OCI-LY7 (cell line): ENCODE results near the gene TASP1. TPM values are rescaled to one million over a fixed set of nuclear protein-coding genes. Genes with fewer than 3 reads are reported as not detected.
"Not testable (repeated sequence)": the region's sequence is repeated elsewhere in the genome, so short reads cannot be mapped to it uniquely, and the experiment has no call there.

Experiments used
- BruUV-seq: library from RNA; stranded (reverse); fragments of 400-500 nt; replicated peaks from 2 replicates; lab custom pipeline; 2021; lab: Mats Ljungman, UMichigan
- CTCF ChIA-PET: fragments of 300-600 bp; sonication (Branson Sonifier 250); formaldehyde crosslinking; loops from one replicate; lab custom pipeline; 2022; ENCODE audit warnings: antibody characterized with exemption; ENCODE audit not compliant: unreplicated experiment; lab: Charles Lee
- POLR2A ChIA-PET: fragments of 300-600 bp; sonication (Branson Sonifier 250); formaldehyde crosslinking; loops from one replicate; lab custom pipeline; 2022; ENCODE audit warnings: antibody characterized with exemption; lab: Charles Lee
- DNase-seq: peaks from one replicate; pipeline ENCODE4 v3.0.0-alpha.2; 2015; ENCODE audit warnings: low spot score
- H2AFZ ChIP-seq: fragments of 200-600 bp; sonication (generic), shearing (Covaris generic); 2 replicates; pipeline ENCODE4 v1.6.1; 2014; ENCODE audit warnings: mild to moderate bottlenecking, antibody characterized with exemption, low read length, moderate library complexity
- H3K27ac ChIP-seq: fragments of 200-600 bp; sonication (generic); 2 replicates; pipeline ENCODE4 v1.5.1; 2014; ENCODE audit warnings: mixed run types, low read depth, mild to moderate bottlenecking, moderate library complexity, low read length, inconsistent platforms; ENCODE audit not compliant: poor library complexity, severe bottlenecking
- H3K36me3 ChIP-seq: fragments of 200-600 bp; sonication (generic); 2 replicates; pipeline ENCODE4 v1.6.1; 2014; ENCODE audit warnings: mild to moderate bottlenecking, antibody characterized with exemption, low read length, moderate library complexity, mixed read lengths; ENCODE audit not compliant: insufficient read depth
- H3K4me1 ChIP-seq: fragments of 200-600 bp; sonication (generic); 2 replicates; pipeline ENCODE4 v1.5.1; 2014; ENCODE audit warnings: mild to moderate bottlenecking, low read length; ENCODE audit not compliant: insufficient read depth, poor library complexity, severe bottlenecking
- H3K4me2 ChIP-seq: fragments of 200-600 bp; sonication (generic); 2 replicates; pipeline ENCODE4 v1.6.1; 2014; ENCODE audit warnings: mild to moderate bottlenecking, low read length
- H3K4me3 ChIP-seq: fragments of 200-600 bp; sonication (generic); 2 replicates; pipeline ENCODE4 v1.5.1; 2014; ENCODE audit warnings: mild to moderate bottlenecking, low read depth, low read length; ENCODE audit not compliant: poor library complexity, severe bottlenecking
- H3K79me2 ChIP-seq: fragments of 200-600 bp; sonication (generic); 2 replicates; pipeline ENCODE4 v1.6.1; 2016; ENCODE audit warnings: low read depth, mild to moderate bottlenecking, low read length, moderate library complexity, mixed read lengths; ENCODE audit not compliant: insufficient read depth
- H3K9me2 ChIP-seq: fragments of 200-600 bp; sonication (generic); 2 replicates; pipeline ENCODE4 v1.6.1; 2016; ENCODE audit warnings: mild to moderate bottlenecking, low read length, mixed read lengths; ENCODE audit not compliant: insufficient read depth
- H3K9me3 ChIP-seq: fragments of 200-600 bp; sonication (generic); 2 replicates; pipeline ENCODE4 v1.6.1; 2014; ENCODE audit warnings: mild to moderate bottlenecking, mixed run types, low read length, mixed read lengths
- H4K20me1 ChIP-seq: fragments of 200-600 bp; sonication (generic); 2 replicates; pipeline ENCODE4 v1.6.1; 2014; ENCODE audit warnings: mild to moderate bottlenecking, antibody characterized with exemption, low read length, moderate library complexity, mixed read lengths; ENCODE audit not compliant: insufficient read depth
- EZH2phosphoT487 ChIP-seq: fragments of 200-600 bp; sonication (generic); IDR thresholded peaks from 2 replicates; pipeline ENCODE4 v1.6.1; 2018; ENCODE audit warnings: low read depth, borderline replicate concordance, mild to moderate bottlenecking, mixed run types, antibody characterized with exemption, low read length, moderate library complexity, mixed read lengths
- intact Hi-C: fragments of 100-400 bp; cut with micrococcal nuclease; formaldehyde crosslinking; loops from one replicate; pipeline ENCODE4 v1.10.0; 2022; ENCODE audit not compliant: unreplicated experiment
- total RNA-seq, 2 experiments: library from RNA; depleted of rRNA in 1 of 2; stranded (reverse); fragments of >200 nt in 1 of 2; shearing (Covaris generic) in 1 of 2; gene quantifications; 2 replicates each; pipeline ENCODE4 v1.2.3, GENCODE V29; 2014 to 2022
- TF ChIP-seq, protein P1 (sequence below): fragments of 200-600 bp; sonication (generic); conservative IDR thresholded peaks from 2 replicates; pipeline ENCODE4 v1.5.1; 2014; ENCODE audit warnings: mild to moderate bottlenecking, antibody characterized with exemption, low read length, moderate library complexity, mixed read lengths

TASP1 gene
- total RNA-seq, 2 experiments from 2014 or later, result 12.9 to 15.5 TPM

DNA sequence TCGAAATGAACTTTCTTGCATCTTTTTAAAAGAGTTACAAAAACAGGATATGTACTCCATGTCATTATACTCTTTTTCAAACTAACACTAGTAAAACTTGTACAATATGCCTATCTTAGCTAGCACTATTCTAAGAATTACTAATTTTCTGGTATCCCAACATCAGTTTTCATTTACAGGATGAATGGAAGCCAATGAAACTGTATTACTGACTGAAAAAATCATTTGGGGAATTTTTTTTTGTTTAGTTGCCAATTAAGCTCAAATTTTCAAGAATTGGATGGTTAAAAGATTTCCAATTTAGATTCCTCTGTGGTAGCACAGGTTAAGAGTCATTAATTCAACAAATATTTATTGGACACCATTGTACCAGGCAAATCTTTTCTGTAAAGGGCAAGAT, 30.7 kb downstream of the TASP1 start:
- CTCF ChIA-PET, result no interaction called here
- no peaks in the 10 kb centered on the region for H3K4me1 ChIP-seq
- TF ChIP-seq EZH2phosphoT487, result no peak
- TF ChIP-seq, protein P1, sequence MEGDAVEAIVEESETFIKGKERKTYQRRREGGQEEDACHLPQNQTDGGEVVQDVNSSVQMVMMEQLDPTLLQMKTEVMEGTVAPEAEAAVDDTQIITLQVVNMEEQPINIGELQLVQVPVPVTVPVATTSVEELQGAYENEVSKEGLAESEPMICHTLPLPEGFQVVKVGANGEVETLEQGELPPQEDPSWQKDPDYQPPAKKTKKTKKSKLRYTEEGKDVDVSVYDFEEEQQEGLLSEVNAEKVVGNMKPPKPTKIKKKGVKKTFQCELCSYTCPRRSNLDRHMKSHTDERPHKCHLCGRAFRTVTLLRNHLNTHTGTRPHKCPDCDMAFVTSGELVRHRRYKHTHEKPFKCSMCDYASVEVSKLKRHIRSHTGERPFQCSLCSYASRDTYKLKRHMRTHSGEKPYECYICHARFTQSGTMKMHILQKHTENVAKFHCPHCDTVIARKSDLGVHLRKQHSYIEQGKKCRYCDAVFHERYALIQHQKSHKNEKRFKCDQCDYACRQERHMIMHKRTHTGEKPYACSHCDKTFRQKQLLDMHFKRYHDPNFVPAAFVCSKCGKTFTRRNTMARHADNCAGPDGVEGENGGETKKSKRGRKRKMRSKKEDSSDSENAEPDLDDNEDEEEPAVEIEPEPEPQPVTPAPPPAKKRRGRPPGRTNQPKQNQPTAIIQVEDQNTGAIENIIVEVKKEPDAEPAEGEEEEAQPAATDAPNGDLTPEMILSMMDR, result no peak
- H3K9me3 ChIP-seq, result no peaks in the 10 kb centered on the region
- H3K27ac ChIP-seq, result no peak overlapping the region
- no TSS peak for BruUV-seq
- H3K4me2 ChIP-seq, result no peak overlapping the region
- no peaks in the 10 kb centered on the region for H3K79me2 ChIP-seq
- no peak overlapping the region for H2AFZ ChIP-seq
- POLR2A ChIA-PET, result interaction anchor here (0.6 kb wide), 2 partner anchors 19 to 86 kb away, joined by 3 to 4 read pairs; no protein-coding TSS in a partner anchor
- H3K9me2 ChIP-seq, result no peaks in the 10 kb centered on the region
- intact Hi-C loops, result no loop called here
- no peak overlapping the region for H3K4me3 ChIP-seq
- no peaks in the 10 kb centered on the region for H4K20me1 ChIP-seq
- no peaks in the 10 kb centered on the region for H3K36me3 ChIP-seq
- DNase-seq, result no peak

DNA sequence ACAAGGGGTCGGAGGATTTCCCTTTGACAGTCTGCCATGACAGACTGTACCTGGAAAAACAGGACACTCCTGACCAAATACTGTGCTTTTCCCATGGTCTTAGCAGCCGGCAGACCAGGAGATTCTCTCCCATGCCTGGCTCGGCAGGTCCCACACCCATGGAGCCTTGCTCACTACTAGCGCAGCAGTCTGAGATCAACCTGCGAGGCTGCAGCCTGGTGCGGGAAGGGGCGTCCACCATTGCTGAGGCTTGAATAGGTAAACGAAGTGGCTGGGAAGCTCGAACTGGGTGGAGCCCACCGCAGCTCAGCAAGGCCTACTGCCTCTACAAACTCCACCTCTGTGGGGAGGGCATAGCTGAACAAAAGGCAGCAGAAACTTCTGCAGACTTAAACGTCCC, 45.3 kb downstream of the TASP1 start:
- H3K4me3 ChIP-seq, H3K79me2 ChIP-seq, BruUV-seq, H3K9me2 ChIP-seq, H3K9me3 ChIP-seq, H4K20me1 ChIP-seq, DNase-seq, H3K36me3 ChIP-seq, H3K27ac ChIP-seq, H3K4me2 ChIP-seq, H2AFZ ChIP-seq, intact Hi-C loops, POLR2A ChIA-PET, H3K4me1 ChIP-seq, CTCF ChIA-PET: not testable (repeated sequence)

DNA sequence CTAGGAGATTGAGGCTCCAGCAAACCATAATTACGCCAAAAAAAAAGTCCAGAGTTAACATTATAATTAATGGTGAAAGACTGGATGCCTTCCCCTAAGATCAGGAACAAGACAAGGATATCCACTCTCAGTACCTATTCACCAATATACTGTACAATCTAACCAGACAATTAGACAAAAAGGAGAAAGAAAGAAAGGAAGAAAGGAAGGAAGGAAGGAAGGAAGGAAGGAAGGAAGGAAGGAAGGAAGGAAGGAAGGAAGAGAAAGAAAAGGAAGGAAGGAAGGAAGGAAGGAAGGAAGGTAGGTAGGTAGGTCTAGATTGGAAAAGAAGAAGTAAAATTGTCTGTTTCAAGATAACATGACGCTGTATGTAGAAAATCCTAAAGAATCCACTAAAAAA, 50.7 kb downstream of the TASP1 start:
- H3K4me3 ChIP-seq, result no peak overlapping the region
- no peaks in the 10 kb centered on the region for H3K9me2 ChIP-seq

More for the DNA sequence above, 50.7 kb downstream of the TASP1 start:
- intact Hi-C loops, result no loop called here
- TF ChIP-seq, protein P1, result no peak
- no peak for TF ChIP-seq EZH2phosphoT487
- no TSS peak for BruUV-seq
- no peaks in the 10 kb centered on the region for H3K4me1 ChIP-seq
- H3K9me3 ChIP-seq, result no peaks in the 10 kb centered on the region
- H2AFZ ChIP-seq, result no peak overlapping the region
- no peak for DNase-seq
- no peaks in the 10 kb centered on the region for H3K79me2 ChIP-seq
- H3K27ac ChIP-seq, result no peak overlapping the region
- POLR2A ChIA-PET, result interaction anchor here (0.6 to 0.7 kb wide), 2 partner anchors 72 to 1942 kb away, joined by 3 read pairs; no protein-coding TSS in a partner anchor
- H3K36me3 ChIP-seq, result peaks cover 4% of the 10 kb centered on the region
- CTCF ChIA-PET, result no interaction called here
- H3K4me2 ChIP-seq, result no peak overlapping the region
- H4K20me1 ChIP-seq, result no peaks in the 10 kb centered on the region
